Immature natural killer cell (primary cell): Measurements from ENCODE around the gene RNGTT. TPM values are rescaled to one million over a fixed set of nuclear protein-coding genes. Genes with fewer than 3 reads are reported as not detected.

Experiments used
- DNase-seq, 3 donors: peaks; one replicate each; pipeline ENCODE4 v3.0.0; 2022; ENCODE audit warnings: mixed read lengths in 1 of 3
- H3K27ac Mint-ChIP-seq, 6 donors: one replicate each; pipeline ENCODE4 v1.8.0; 2020; ENCODE audit warnings: mixed read lengths in 6 of 6, mild to moderate bottlenecking in 5 of 6, inconsistent platforms in 4 of 6, moderate library complexity in 3 of 6
- H3K27me3 Mint-ChIP-seq, 3 donors: one replicate each; pipeline ENCODE4 v1.8.0; 2020 to 2021; ENCODE audit warnings: low read depth in 3 of 3, mild to moderate bottlenecking in 3 of 3, mixed read lengths in 3 of 3, moderate library complexity in 3 of 3, inconsistent platforms in 1 of 3
- H3K36me3 Mint-ChIP-seq, 3 donors: one replicate each; pipeline ENCODE4 v1.8.0; 2020; ENCODE audit warnings: mixed read lengths in 3 of 3, inconsistent platforms in 2 of 3, mild to moderate bottlenecking in 2 of 3
- H3K4me1 Mint-ChIP-seq, 2 donors: one replicate each; pipeline ENCODE4 v1.8.0; 2020; ENCODE audit warnings: inconsistent platforms in 2 of 2, mild to moderate bottlenecking in 2 of 2, mixed read lengths in 2 of 2, moderate library complexity in 1 of 2
- H3K4me3 Mint-ChIP-seq, 5 donors: one replicate each; pipeline ENCODE4 v1.8.0; 2020; ENCODE audit warnings: mild to moderate bottlenecking in 5 of 5, mixed read lengths in 5 of 5, inconsistent platforms in 3 of 5, moderate library complexity in 3 of 5
- H3K9me3 Mint-ChIP-seq, 6 donors: one replicate each; pipeline ENCODE4 v1.8.0; 2020; ENCODE audit warnings: mild to moderate bottlenecking in 6 of 6, mixed read lengths in 6 of 6, inconsistent platforms in 4 of 6, moderate library complexity in 3 of 6
- polyA plus RNA-seq, 3 donors: library from polyadenylated mRNA; unstranded; fragments of 300-500 nt; fragmentation: Illumina TruSeq; gene quantifications; one replicate each; pipeline ENCODE4 v1.2.3, GENCODE V29; 2021

Gene RNGTT
- 10 to 100 TPM; 11.9 to 22.3 (median 18.9) TPM for polyA plus RNA-seq

GRCh38 chr6:88963139-88964090, at the start of gene RNGTT:
TSS of gene RNGTT (minus strand) at chr6:88963618. CDS start at chr6:88963409, 209 bp downstream.
- Mint-ChIP-seq H3K4me3 (peak within 1 kb of the TSS; percentile 98 to 99 (median 98)), H3K27ac (peak within 1 kb of the TSS; percentile 79 to 96 (median 92)), H3K36me3 (peaks cover 3 to 4% (median 4%) of the 10 kb centered on the region in 3 donors), H3K4me1 (peaks cover 33 to 48% of the 10 kb centered on the region in 2 donors), H3K27me3 (peaks cover 6 to 14% (median 12%) of the 10 kb centered on the region in 3 donors), H3K9me3 (peaks cover 6 to 21% (median 15%) of the 10 kb centered on the region in 6 donors)
- peak; percentile 94 to 96 (median 95) for DNase-seq

GRCh38 chr6:89011436-89011835, 48.0 kb upstream of the RNGTT start:
- no peak overlapping the region for H3K4me3 Mint-ChIP-seq
- peaks cover 0 to 7% (median 2%) of the 10 kb centered on the region in 3 donors for H3K27me3 Mint-ChIP-seq
- peaks cover 0 to 4% (median 0%) of the 10 kb centered on the region in 3 donors for H3K36me3 Mint-ChIP-seq
- peaks cover 13 to 17% of the 10 kb centered on the region in 2 donors for H3K4me1 Mint-ChIP-seq
- no peak overlapping the region for H3K27ac Mint-ChIP-seq
- no peaks in the 10 kb centered on the region for H3K9me3 Mint-ChIP-seq
- DNase-seq, result no peak

DNA sequence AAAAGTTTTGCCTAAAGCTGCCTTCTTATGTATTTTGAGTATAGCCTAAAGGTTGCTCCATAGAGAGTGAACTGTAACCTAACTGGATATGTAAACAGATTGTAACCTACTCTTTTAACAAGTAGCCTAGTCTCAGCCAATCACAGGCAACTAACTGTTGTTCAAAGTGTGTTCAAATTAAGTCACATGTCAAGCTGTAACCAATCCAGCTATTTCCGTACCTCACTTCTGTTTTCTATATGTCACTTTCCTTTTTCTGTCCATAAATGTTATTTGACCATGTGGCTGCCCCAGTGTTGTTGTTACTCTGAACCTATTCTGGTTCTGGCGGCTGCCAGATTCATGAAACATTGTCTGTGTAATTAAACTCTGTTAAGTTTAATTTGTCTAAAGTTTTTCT, 47.4 kb upstream of the RNGTT start:
- H3K9me3 Mint-ChIP-seq, result no peaks in the 10 kb centered on the region
- H3K4me1 Mint-ChIP-seq, result peaks cover 13 to 17% of the 10 kb centered on the region in 2 donors
- no peak overlapping the region for H3K27ac Mint-ChIP-seq
- no peak overlapping the region for H3K4me3 Mint-ChIP-seq
- H3K36me3 Mint-ChIP-seq, result peaks cover 0 to 4% (median 0%) of the 10 kb centered on the region in 3 donors
- no peak for DNase-seq
- peaks cover 0 to 6% (median 2%) of the 10 kb centered on the region in 3 donors for H3K27me3 Mint-ChIP-seq

DNA sequence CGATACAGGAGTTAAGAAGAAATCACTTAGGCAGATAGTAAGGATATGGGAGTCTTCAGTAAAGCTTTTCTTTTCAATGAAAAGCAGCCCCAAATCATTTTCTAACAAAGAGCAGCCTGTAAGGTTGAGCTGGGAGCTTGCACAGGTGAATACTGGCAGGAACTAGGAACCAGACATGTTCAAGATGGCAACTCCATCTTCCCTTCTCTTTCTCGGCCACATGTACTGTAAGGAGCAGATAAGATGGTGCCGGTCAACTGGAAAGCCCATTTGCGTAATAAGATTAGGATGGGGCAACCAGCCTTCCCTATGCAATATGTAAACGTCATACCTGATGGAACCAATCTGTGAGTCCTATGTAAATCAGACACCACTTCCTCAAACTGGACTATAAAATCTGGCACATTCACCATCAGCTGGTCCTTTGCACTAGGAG, 46.2 kb upstream of the RNGTT start:
- no peak for DNase-seq
- Mint-ChIP-seq H3K9me3 (no peaks in the 10 kb centered on the region), H3K27ac (no peak overlapping the region), H3K4me3 (no peak overlapping the region), H3K36me3 (peaks cover 0 to 4% (median 0%) of the 10 kb centered on the region in 3 donors), H3K27me3 (peaks cover 0 to 6% (median 2%) of the 10 kb centered on the region in 3 donors), H3K4me1 (peaks cover 13 to 17% of the 10 kb centered on the region in 2 donors)

- peaks cover 0 to 4% (median 0%) of the 10 kb centered on the region in 3 donors for H3K36me3 Mint-ChIP-seq
- H3K9me3 Mint-ChIP-seq, result no peaks in the 10 kb centered on the region
- peaks cover 0 to 5% (median 2%) of the 10 kb centered on the region in 3 donors for H3K27me3 Mint-ChIP-seq
- H3K27ac Mint-ChIP-seq, result no peak overlapping the region
- H3K4me3 Mint-ChIP-seq, result no peak overlapping the region
- no peak for DNase-seq
- peaks cover 13 to 17% of the 10 kb centered on the region in 2 donors for H3K4me1 Mint-ChIP-seq
These were observed 45.5 kb upstream of the RNGTT start for GRCh38 chr6:89008815-89009374.

DNA sequence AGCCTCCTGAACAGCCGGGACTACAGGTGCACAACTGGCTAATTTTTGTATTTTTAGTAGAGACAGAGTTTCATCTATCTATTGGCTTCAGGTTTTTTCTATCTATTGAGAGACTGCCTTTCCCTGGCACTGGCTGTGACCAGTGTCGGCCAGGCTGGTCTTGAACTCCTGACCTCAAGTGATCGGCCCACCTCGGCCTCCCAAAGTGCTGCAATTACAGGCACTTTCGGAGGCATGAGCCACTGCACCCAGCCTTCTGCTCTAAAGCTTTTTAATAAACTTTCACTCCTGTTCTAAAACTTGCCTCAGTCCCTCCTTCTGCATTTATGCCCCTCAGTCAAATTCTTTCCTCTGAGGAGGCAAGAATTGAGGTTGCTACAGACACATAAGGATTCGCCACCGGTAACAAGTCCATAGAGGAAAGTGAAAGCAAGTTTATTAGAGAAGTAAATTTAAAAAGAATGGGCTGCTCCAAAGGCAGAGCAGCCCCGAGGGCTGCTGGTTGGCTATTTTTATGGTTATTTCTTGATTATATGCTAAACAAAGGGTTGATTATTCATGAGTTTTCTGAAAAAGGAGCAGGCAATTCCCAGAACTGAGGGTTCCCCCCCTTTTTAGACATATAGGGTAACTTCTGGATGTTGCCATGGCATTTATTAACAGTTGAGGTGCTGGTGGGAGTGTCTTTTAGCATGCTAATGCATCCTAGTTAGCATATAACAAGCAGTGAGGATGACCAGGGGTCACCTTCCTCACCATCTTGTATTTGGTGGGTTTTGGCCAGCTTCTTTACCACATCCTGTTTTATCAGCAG, 44.8 kb upstream of the RNGTT start:
- peak in 1 of 3 donors; percentile 4 for DNase-seq
- H3K27ac Mint-ChIP-seq, result peak overlapping the region in 1 of 6 donors; percentile 62
- H3K36me3 Mint-ChIP-seq, result peaks cover 0 to 4% (median 0%) of the 10 kb centered on the region in 3 donors
- H3K4me3 Mint-ChIP-seq, result peak overlapping the region in 4 of 5 donors; percentile 21 to 49 (median 44)
- H3K27me3 Mint-ChIP-seq, result peaks cover 0 to 5% (median 2%) of the 10 kb centered on the region in 3 donors
- H3K4me1 Mint-ChIP-seq, result peaks cover 13 to 17% of the 10 kb centered on the region in 2 donors
- H3K9me3 Mint-ChIP-seq, result no peaks in the 10 kb centered on the region

- no peak for DNase-seq
- H3K27me3 Mint-ChIP-seq, result peaks cover 0 to 5% (median 2%) of the 10 kb centered on the region in 3 donors
- H3K4me3 Mint-ChIP-seq, result peak overlapping the region in 1 of 5 donors; percentile 22
- peaks cover 0 to 4% (median 0%) of the 10 kb centered on the region in 3 donors for H3K36me3 Mint-ChIP-seq
- H3K9me3 Mint-ChIP-seq, result no peaks in the 10 kb centered on the region
- H3K27ac Mint-ChIP-seq, result peak overlapping the region in 1 of 6 donors; percentile 38
- peaks cover 13 to 17% of the 10 kb centered on the region in 2 donors for H3K4me1 Mint-ChIP-seq
These were observed 44.0 kb upstream of the RNGTT start for GRCh38 chr6:89007209-89008000.

GRCh38 chr6:89002523-89002922, 39.1 kb upstream of the RNGTT start:
- DNase-seq, result no peak
- Mint-ChIP-seq H3K27me3 (peaks cover 0 to 5% (median 0%) of the 10 kb centered on the region in 3 donors), H3K36me3 (peaks cover 0 to 4% (median 0%) of the 10 kb centered on the region in 3 donors), H3K4me3 (no peak overlapping the region), H3K9me3 (no peaks in the 10 kb centered on the region), H3K4me1 (peaks cover 7 to 15% of the 10 kb centered on the region in 2 donors), H3K27ac (peak overlapping the region in 1 of 6 donors; percentile 59)

DNA sequence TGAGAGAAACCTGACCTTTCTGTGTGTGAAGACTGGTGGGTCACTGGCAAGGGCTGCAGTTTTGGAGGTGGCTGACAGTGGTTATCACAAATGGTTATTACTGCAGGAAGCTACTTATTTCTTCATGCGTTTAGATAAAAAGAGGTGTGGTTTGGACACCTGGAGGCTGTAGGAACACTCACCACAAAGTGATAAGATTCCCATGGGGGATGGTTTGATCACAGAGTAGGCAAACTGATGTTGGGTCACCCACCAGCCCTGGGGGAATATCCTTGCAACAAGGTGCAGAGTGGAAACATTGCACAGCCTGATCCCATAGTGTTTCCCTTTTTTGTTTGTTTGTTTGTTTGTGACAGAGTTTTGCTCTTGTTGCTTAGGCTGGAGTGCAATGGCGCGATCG, 33.9 kb upstream of the RNGTT start:
- H3K36me3 Mint-ChIP-seq, result no peaks in the 10 kb centered on the region
- no peaks in the 10 kb centered on the region for H3K9me3 Mint-ChIP-seq
- H3K4me1 Mint-ChIP-seq, result peaks cover 12 to 17% of the 10 kb centered on the region in 2 donors
- DNase-seq, result no peak
- H3K27me3 Mint-ChIP-seq, result peaks cover 0 to 1% (median 0%) of the 10 kb centered on the region in 3 donors
- no peak overlapping the region for H3K27ac Mint-ChIP-seq
- peak overlapping the region in 2 of 5 donors; percentile 19 to 28 for H3K4me3 Mint-ChIP-seq

DNA sequence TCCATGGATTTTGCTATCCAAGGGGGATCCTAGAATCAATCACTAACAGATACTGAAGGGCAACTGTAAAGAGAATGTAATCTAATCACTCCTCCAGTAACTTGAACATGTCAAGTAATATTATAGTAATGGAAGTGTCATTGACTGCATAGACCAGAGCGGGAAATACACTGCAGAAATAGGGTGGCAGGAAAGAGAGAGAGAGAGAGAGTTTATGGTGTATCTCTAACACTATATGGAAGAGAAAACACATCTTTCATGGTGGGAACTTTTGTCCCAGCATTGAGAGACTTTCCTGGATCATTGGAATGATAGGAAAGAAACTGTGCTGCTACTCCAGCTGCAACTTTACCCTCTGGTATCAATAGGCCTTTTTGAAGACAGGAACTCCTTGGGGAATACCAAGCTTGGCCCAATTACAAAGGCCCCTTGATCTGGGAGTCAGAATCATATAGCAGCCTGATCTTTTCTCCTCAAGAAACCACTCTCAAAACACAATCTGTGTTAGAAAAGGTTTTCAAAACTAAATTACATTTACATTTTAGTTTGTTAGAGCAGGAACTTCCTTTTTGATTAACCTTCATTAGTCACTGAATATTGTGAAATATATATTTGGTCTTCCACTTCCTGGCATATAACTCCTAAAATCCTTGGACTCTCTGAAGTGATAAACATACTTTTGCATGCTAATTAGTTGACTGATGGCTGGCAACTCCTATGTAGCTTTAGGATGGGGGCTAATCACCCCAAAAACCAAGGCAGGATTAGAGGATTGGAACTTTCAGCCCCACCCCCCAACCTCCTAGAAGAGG, 29.5 kb upstream of the RNGTT start:
- no peak overlapping the region for H3K4me3 Mint-ChIP-seq
- DNase-seq, result no peak
- H3K36me3 Mint-ChIP-seq, result no peaks in the 10 kb centered on the region
- no peak overlapping the region for H3K27ac Mint-ChIP-seq
- peaks cover 0 to 5% (median 0%) of the 10 kb centered on the region in 3 donors for H3K27me3 Mint-ChIP-seq
- H3K9me3 Mint-ChIP-seq, result no peaks in the 10 kb centered on the region
- H3K4me1 Mint-ChIP-seq, result peaks cover 10 to 12% of the 10 kb centered on the region in 2 donors

GRCh38 chr6:88989215-88989614, 25.8 kb upstream of the RNGTT start:
- no peak for DNase-seq
- no peaks in the 10 kb centered on the region for H3K9me3 Mint-ChIP-seq
- no peak overlapping the region for H3K27ac Mint-ChIP-seq
- H3K4me1 Mint-ChIP-seq, result no peaks in the 10 kb centered on the region
- H3K4me3 Mint-ChIP-seq, result no peak overlapping the region
- H3K27me3 Mint-ChIP-seq, result peaks cover 0 to 3% (median 1%) of the 10 kb centered on the region in 3 donors
- H3K36me3 Mint-ChIP-seq, result no peaks in the 10 kb centered on the region

GRCh38 chr6:88987922-88988321, 24.5 kb upstream of the RNGTT start:
- H3K27me3 Mint-ChIP-seq, result peaks cover 0 to 3% (median 1%) of the 10 kb centered on the region in 3 donors
- H3K4me1 Mint-ChIP-seq, result no peaks in the 10 kb centered on the region
- H3K27ac Mint-ChIP-seq, result no peak overlapping the region
- no peak overlapping the region for H3K4me3 Mint-ChIP-seq
- no peaks in the 10 kb centered on the region for H3K36me3 Mint-ChIP-seq
- no peak for DNase-seq
- H3K9me3 Mint-ChIP-seq, result no peaks in the 10 kb centered on the region
